Endothelial cell of umbilical vein (primary cell): ENCODE measurements around the gene CEP89. TPM values are rescaled to one million over a fixed set of nuclear protein-coding genes. Genes with fewer than 3 reads are reported as not detected.

ENCODE experiments used
- BruUV-seq: library from RNA; stranded (reverse); fragments of 400-500 nt; replicated peaks from 2 replicates; lab custom pipeline; 2021; lab: Mats Ljungman, UMichigan
- CTCF ChIA-PET: fragments of 300-600, 350-600 bp; sonication (Branson Sonifier 250); formaldehyde crosslinking; loops from one replicate; lab custom pipeline; 2021; ENCODE audit warnings: antibody characterized with exemption, inconsistent platforms; lab: Charles Lee
- POLR2A ChIA-PET: fragments of 300-600, 350-600 bp; sonication (Branson Sonifier 250); formaldehyde crosslinking; loops from one replicate; lab custom pipeline; 2021; ENCODE audit warnings: antibody characterized with exemption, inconsistent platforms; lab: Charles Lee
- DNase-seq: peaks from one replicate; pipeline ENCODE4 v3.0.0-alpha.2; 2011; ENCODE audit warnings: low read depth, low spot score
- FAIRE-seq: peaks from 2 replicates; lab custom pipeline; 2011; peaks lifted over from hg19 to GRCh38; lab: Jason Lieb, UNC
- H2AFZ ChIP-seq: 2 replicates; pipeline ENCODE4 v1.6.0; 2012; ENCODE audit warnings: low read depth, low read length, control low read depth, inconsistent platforms
- H3K27ac ChIP-seq: 2 replicates; pipeline ENCODE4 v1.5.1; 2011; ENCODE audit warnings: low read depth, mild to moderate bottlenecking, control low read depth, low read length, moderate library complexity; ENCODE audit not compliant: insufficient read depth
- H3K27me3 ChIP-seq, 2 experiments: 2 replicates each; pipeline versions ENCODE4 v1.6.0 to v1.6.1; 2011; ENCODE audit warnings: low read length in 2 of 2, mixed read lengths in 1 of 2; ENCODE audit not compliant: control insufficient read depth in 2 of 2, insufficient read depth in 2 of 2
- H3K36me3 ChIP-seq, 2 experiments: 2 replicates in 1 of 2; 3 replicates in 1 of 2; pipeline ENCODE4 v1.5.1; 2011; ENCODE audit warnings: low read length in 2 of 2, mild to moderate bottlenecking in 1 of 2, moderate library complexity in 1 of 2; ENCODE audit not compliant: control insufficient read depth in 2 of 2, insufficient read depth in 2 of 2; ENCODE audit errors: extremely low read depth in 1 of 2
- H3K4me1 ChIP-seq: 3 replicates; pipeline ENCODE4 v1.5.1; 2011; ENCODE audit warnings: mild to moderate bottlenecking, low read length; ENCODE audit not compliant: control insufficient read depth, insufficient read depth; ENCODE audit errors: extremely low read depth
- H3K4me2 ChIP-seq: 2 replicates; pipeline ENCODE4 v1.6.1; 2011; ENCODE audit warnings: low read length, control low read depth, mixed read lengths; ENCODE audit not compliant: insufficient read depth
- H3K4me3 ChIP-seq, 3 experiments: fragments of 200-600 bp in 1 of 3; sonication (generic), shearing (Covaris generic) in 1 of 3; replicated peaks in 1 of 3; 2 replicates each; pipeline ENCODE4 v1.5.1; 2011 to 2016; ENCODE audit warnings: control low read depth in 3 of 3, low read length in 3 of 3, mild to moderate bottlenecking in 2 of 3, inconsistent platforms in 1 of 3, low read depth in 1 of 3, moderate library complexity in 1 of 3; ENCODE audit not compliant: insufficient read depth in 1 of 3
- H3K79me2 ChIP-seq: 2 replicates; pipeline ENCODE4 v1.6.0; 2012; ENCODE audit warnings: low read length, inconsistent platforms; ENCODE audit not compliant: control insufficient read depth, insufficient read depth
- H3K9ac ChIP-seq: replicated peaks from 2 replicates; pipeline ENCODE3; 2011; ENCODE audit warnings: low read length, control low read depth; ENCODE audit not compliant: insufficient read depth; ENCODE audit errors: extremely low read depth
- H3K9me1 ChIP-seq: replicated peaks from 3 replicates; pipeline ENCODE4 v1.6.0; 2011; ENCODE audit warnings: mild to moderate bottlenecking, low read length; ENCODE audit not compliant: control insufficient read depth, insufficient read depth; ENCODE audit errors: extremely low read depth
- H3K9me3 ChIP-seq: replicated peaks from 2 replicates; pipeline ENCODE4 v1.5.1; 2012; ENCODE audit warnings: low read length, inconsistent platforms; ENCODE audit not compliant: control insufficient read depth, insufficient read depth
- H4K20me1 ChIP-seq: replicated peaks from 2 replicates; pipeline ENCODE3; 2011; ENCODE audit warnings: mild to moderate bottlenecking, low read length; ENCODE audit not compliant: control insufficient read depth, insufficient read depth; ENCODE audit errors: extremely low read depth
- EZH2 ChIP-seq: IDR thresholded peaks from 2 replicates; pipeline ENCODE4 v1.6.1; 2012; ENCODE audit warnings: borderline replicate concordance, low read depth, mild to moderate bottlenecking, moderate library complexity, low read length, inconsistent platforms; ENCODE audit not compliant: severe bottlenecking
- FOS ChIP-seq: IDR thresholded peaks from 2 replicates; pipeline ENCODE4 v1.6.1; 2011; ENCODE audit warnings: mild to moderate bottlenecking, low read length, moderate library complexity, borderline replicate concordance; ENCODE audit not compliant: insufficient read depth
- GATA2 ChIP-seq: IDR thresholded peaks from 2 replicates; pipeline ENCODE4 v1.7.0; 2011; ENCODE audit warnings: low read depth, mild to moderate bottlenecking, moderate library complexity, mixed read lengths, low read length; ENCODE audit not compliant: insufficient read length, insufficient read depth
- JUN ChIP-seq: IDR thresholded peaks from 2 replicates; pipeline ENCODE4 v1.6.1; 2011; ENCODE audit warnings: borderline replicate concordance, low read depth; ENCODE audit not compliant: insufficient read length, insufficient read depth
- MYC ChIP-seq: IDR thresholded peaks from one replicate; pipeline ENCODE4 v1.6.1; 2011; ENCODE audit warnings: mild to moderate bottlenecking, low read depth, low read length
- POLR2A ChIP-seq: IDR thresholded peaks from 2 replicates; pipeline ENCODE4 v1.6.1; 2012; ENCODE audit warnings: low read depth, mild to moderate bottlenecking, control low read depth, low read length
- POLR2AphosphoS5 ChIP-seq: IDR thresholded peaks from 2 replicates; pipeline ENCODE4 v1.6.1; 2012; ENCODE audit warnings: low read depth, mild to moderate bottlenecking, control low read depth, low read length, moderate library complexity; ENCODE audit not compliant: insufficient read depth
- dilution Hi-C: fragments of 300-500 bp; cut with MboI; formaldehyde crosslinking; loops from one replicate; pipeline ENCODE4 v1.15.0; 2019; ENCODE audit warnings: low sequenced_read_pairs; ENCODE audit not compliant: extremely low pct_ligation_motif_present
- intact Hi-C: fragments of 100-400 bp; cut with micrococcal nuclease; formaldehyde crosslinking; loops from one replicate; pipeline ENCODE4 v1.10.0; 2022
- polyA plus RNA-seq, 4 experiments: library from polyadenylated mRNA; depleted of rRNA in 3 of 4; stranded (reverse) in 3 of 4; unstranded in 1 of 4; fragments of >200 nt; gene quantifications; 2 replicates each; pipeline versions ENCODE4 v1.2.1 to v1.2.3, GENCODE V29; 2011 to 2012; ENCODE audit warnings: missing spikeins in 1 of 4
- total RNA-seq: library from RNA; stranded (reverse); gene quantifications from 2 replicates; pipeline ENCODE4 v1.2.3, GENCODE V29; 2021
- TF ChIP-seq, protein P1 (sequence below): IDR thresholded peaks from 2 replicates; pipeline ENCODE4 v1.6.1; 2011; ENCODE audit not compliant: insufficient read depth, insufficient read length
- TF ChIP-seq, protein P2 (sequence below), 2 donors: IDR thresholded peaks; 1 replicate in 1 of 2; 2 replicates in 1 of 2; pipeline ENCODE4 v1.5.1; 2011; ENCODE audit warnings: low read length in 2 of 2, mild to moderate bottlenecking in 2 of 2, moderate library complexity in 2 of 2, control low read depth in 1 of 2, inconsistent platforms in 1 of 2, low read depth in 1 of 2; ENCODE audit not compliant: insufficient read depth in 1 of 2; ENCODE audit errors: extremely low read depth in 1 of 2

The CEP89 gene
- total and polyA plus RNA-seq, 2 donors (not counting 3 experiments of a cell fraction or from before 2014, with no cell fraction given), result 25.1 to 46.2 TPM

DNA sequence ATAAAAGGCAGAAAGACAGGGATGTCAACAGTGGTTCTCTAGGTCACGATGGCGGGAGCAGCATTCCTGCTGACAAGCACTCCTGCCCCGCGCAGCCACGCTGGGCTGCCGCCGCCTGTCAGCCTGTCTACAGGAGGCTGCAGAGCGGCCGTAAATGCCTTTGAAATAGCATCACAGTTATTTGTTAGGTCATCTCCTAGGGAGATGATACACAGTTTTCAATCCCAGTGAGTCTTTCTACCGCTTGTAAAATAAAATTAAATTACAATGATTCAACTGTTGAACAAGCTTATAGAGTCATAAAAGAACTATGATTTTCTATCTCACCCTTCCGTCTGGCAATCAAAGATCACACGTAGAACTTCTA, 94.9 kb downstream of the CEP89 start:
- no peak overlapping the region for H3K4me2 ChIP-seq
- intact Hi-C loops, result no loop called here
- no peak overlapping the region for H3K9ac ChIP-seq
- dilution Hi-C loops, result no loop called here
- CTCF ChIA-PET, result no interaction called here
- H3K4me1 ChIP-seq, result no peaks in the 10 kb centered on the region
- FAIRE-seq, result no peak
- H4K20me1 ChIP-seq, result no peaks in the 10 kb centered on the region
- DNase-seq, result no peak
- H3K27ac ChIP-seq, result no peak overlapping the region
- no peaks in the 10 kb centered on the region for H3K9me3 ChIP-seq
- no peak overlapping the region for H2AFZ ChIP-seq
- H3K36me3 ChIP-seq, result no peaks in the 10 kb centered on the region
- H3K27me3 ChIP-seq, result no peaks in the 10 kb centered on the region
- H3K9me1 ChIP-seq, result no peaks in the 10 kb centered on the region
- H3K79me2 ChIP-seq, result no peaks in the 10 kb centered on the region
- BruUV-seq, result no TSS peak
- H3K4me3 ChIP-seq, result no peak overlapping the region
- POLR2A ChIA-PET, result no interaction called here
- TF ChIP-seq POLR2AphosphoS5 (no peak), POLR2A (no peak), FOS (no peak), EZH2 (no peak), JUN (no peak), MYC (no peak), GATA2 (no peak)
- TF ChIP-seq, protein P1, sequence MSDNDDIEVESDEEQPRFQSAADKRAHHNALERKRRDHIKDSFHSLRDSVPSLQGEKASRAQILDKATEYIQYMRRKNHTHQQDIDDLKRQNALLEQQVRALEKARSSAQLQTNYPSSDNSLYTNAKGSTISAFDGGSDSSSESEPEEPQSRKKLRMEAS, result no peak
- TF ChIP-seq, protein P2, sequence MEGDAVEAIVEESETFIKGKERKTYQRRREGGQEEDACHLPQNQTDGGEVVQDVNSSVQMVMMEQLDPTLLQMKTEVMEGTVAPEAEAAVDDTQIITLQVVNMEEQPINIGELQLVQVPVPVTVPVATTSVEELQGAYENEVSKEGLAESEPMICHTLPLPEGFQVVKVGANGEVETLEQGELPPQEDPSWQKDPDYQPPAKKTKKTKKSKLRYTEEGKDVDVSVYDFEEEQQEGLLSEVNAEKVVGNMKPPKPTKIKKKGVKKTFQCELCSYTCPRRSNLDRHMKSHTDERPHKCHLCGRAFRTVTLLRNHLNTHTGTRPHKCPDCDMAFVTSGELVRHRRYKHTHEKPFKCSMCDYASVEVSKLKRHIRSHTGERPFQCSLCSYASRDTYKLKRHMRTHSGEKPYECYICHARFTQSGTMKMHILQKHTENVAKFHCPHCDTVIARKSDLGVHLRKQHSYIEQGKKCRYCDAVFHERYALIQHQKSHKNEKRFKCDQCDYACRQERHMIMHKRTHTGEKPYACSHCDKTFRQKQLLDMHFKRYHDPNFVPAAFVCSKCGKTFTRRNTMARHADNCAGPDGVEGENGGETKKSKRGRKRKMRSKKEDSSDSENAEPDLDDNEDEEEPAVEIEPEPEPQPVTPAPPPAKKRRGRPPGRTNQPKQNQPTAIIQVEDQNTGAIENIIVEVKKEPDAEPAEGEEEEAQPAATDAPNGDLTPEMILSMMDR (IDR thresholded peaks at IDR 0.05; ENCODE audit: extremely low read depth in 1 of 2, insufficient read depth in 1 of 2, low read depth in 1 of 2, low read length in 2 of 2), result no peak
